Lung (tissue), 12 donors: ENCODE data around the gene RGP1. TPM values are rescaled to one million over a fixed set of nuclear protein-coding genes. Genes with fewer than 3 reads are reported as not detected.

Source experiments
- ATAC-seq: fragments of 200-7000 bp; cut with Tn5 transposase; one replicate; pipeline ENCODE4 v1.9.1; 2020; ENCODE audit warnings: moderate number of reproducible peaks; ENCODE audit not compliant: insufficient read depth, low FRiP score
- DNase-seq, 3 donors: peaks; one replicate each; pipeline ENCODE4 v3.0.0-alpha.2; 2013 to 2017
- H3K27ac ChIP-seq, 2 donors: one replicate each; pipeline ENCODE4 v1.5.1; 2013; ENCODE audit warnings: mild to moderate bottlenecking in 2 of 2, moderate library complexity in 2 of 2, control low read depth in 1 of 2, inconsistent platforms in 1 of 2, low read depth in 1 of 2, low read length in 1 of 2
- H3K27me3 ChIP-seq, 3 donors: one replicate each; pipeline ENCODE4 v1.5.1; 2013; ENCODE audit warnings: low read length in 2 of 3; ENCODE audit not compliant: control insufficient read depth in 3 of 3, insufficient read depth in 3 of 3
- H3K36me3 ChIP-seq, 4 donors: one replicate each; pipeline ENCODE4 v1.5.1; 2013; ENCODE audit warnings: low read length in 4 of 4, mild to moderate bottlenecking in 1 of 4, moderate library complexity in 1 of 4; ENCODE audit not compliant: control insufficient read depth in 4 of 4, insufficient read depth in 4 of 4
- H3K4me1 ChIP-seq, 5 donors: one replicate each; pipeline ENCODE4 v1.5.1; 2013; ENCODE audit warnings: low read length in 5 of 5, mild to moderate bottlenecking in 2 of 5, moderate library complexity in 1 of 5; ENCODE audit not compliant: control insufficient read depth in 5 of 5, insufficient read depth in 5 of 5
- H3K4me3 ChIP-seq: one replicate; pipeline ENCODE4 v1.5.1; 2013; ENCODE audit warnings: mild to moderate bottlenecking, control low read depth, moderate library complexity
- H3K9ac ChIP-seq, 2 donors: one replicate each; pipeline ENCODE4 v1.5.1; 2013; ENCODE audit warnings: low read length in 2 of 2, control low read depth in 1 of 2; ENCODE audit not compliant: insufficient read depth in 1 of 2
- H3K9me3 ChIP-seq, 4 donors: one replicate each; pipeline ENCODE4 v1.5.1; 2013; ENCODE audit warnings: low read length in 3 of 4, mild to moderate bottlenecking in 1 of 4, moderate library complexity in 1 of 4; ENCODE audit not compliant: control insufficient read depth in 4 of 4, insufficient read depth in 3 of 4
- WGBS, 2 donors: extraction: QIAGEN DNeasy Blood & Tissue Kit; methylation state at CpG; one replicate each; pipeline ENCODE4 v1.1.7; 2013; 5-methylcytosine and 5-hydroxymethylcytosine counted together
- polyA plus RNA-seq, 2 donors: library from polyadenylated mRNA; stranded (reverse); fragments of 200-250 nt; gene quantifications; one replicate each; pipeline ENCODE4 v1.2.1, GENCODE V29; 2013
- total RNA-seq, 2 donors: library from RNA; depleted of rRNA in 1 of 2; stranded (reverse); fragments of >200 nt in 1 of 2; gene quantifications; one replicate each; pipeline ENCODE4 v1.2.1, GENCODE V29; 2014 to 2021
- TF ChIP-seq, protein P1 (sequence below): IDR thresholded peaks from 2 replicates; pipeline ENCODE4 v1.5.1; 2012; ENCODE audit warnings: mild to moderate bottlenecking; ENCODE audit errors: control extremely low read depth, extremely low read depth
- donor health status: control.
- donor health status: control.
- donor health status: Bipolar disorder and iron deficiency.
- donor health status: healthy.
- donor health status: DM: yes; HTN: yes; CAD: no.

The RGP1 gene
- total and polyA plus RNA-seq, 4 donors = 11.7 to 33.2 (median 12.9) TPM

DNA sequence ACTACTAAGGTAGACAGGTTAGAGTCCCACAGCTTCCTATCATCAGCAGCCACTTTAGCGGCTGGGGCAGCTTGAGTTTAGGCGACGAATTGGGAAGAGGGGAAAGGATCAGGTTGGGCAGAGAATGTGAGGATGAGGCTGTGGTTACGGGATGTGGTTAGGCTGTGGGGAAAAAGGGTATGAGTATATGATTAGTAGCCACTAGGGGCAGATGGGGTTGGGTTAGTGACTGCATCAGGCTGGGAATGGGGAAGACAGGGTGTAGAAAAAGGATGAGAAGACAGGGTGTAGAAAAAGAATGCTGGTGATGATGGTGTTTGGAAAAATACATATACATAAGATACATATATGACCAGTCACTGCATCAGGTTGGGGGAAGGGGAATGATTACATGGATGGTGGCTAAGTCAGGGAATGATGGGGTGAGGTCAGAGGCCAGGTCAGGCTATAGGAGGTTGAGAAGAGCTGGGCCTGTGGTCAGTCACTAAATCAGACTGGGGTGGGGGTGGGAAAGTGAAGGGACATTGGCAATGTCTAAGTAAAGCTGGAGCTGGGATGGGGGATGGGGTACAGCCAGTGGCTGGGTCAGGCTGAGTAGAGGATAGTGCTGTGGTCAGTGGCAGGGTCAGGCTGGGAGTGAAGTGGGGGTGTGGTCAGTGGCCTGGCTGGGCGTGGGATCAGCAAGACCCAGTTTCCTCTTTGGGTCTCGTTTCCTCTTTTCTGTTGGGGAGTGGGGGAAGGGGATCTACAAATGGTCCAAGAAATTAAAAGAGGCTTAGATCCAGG, 19.2 kb upstream of the RGP1 start:
- WGBS, 2 donors = 10 to 18% methylated on average over 6 of the region's 6 CpGs
- peak overlapping the region; percentile 74 for H3K4me3 ChIP-seq
- no peaks in the 10 kb centered on the region for H3K9me3 ChIP-seq
- DNase-seq (peak; percentile 44 to 75 (median 66)), ATAC-seq (no peak)
- peak overlapping the region; percentile 76 to 95 for H3K27ac ChIP-seq
- H3K4me1 ChIP-seq = peaks cover 14 to 68% (median 26%) of the 10 kb centered on the region in 5 donors
- peaks cover 7 to 19% (median 12%) of the 10 kb centered on the region in 4 donors for H3K36me3 ChIP-seq
- H3K9ac ChIP-seq = peak overlapping the region in 1 of 2 donors; percentile 88
- TF ChIP-seq, protein P1, sequence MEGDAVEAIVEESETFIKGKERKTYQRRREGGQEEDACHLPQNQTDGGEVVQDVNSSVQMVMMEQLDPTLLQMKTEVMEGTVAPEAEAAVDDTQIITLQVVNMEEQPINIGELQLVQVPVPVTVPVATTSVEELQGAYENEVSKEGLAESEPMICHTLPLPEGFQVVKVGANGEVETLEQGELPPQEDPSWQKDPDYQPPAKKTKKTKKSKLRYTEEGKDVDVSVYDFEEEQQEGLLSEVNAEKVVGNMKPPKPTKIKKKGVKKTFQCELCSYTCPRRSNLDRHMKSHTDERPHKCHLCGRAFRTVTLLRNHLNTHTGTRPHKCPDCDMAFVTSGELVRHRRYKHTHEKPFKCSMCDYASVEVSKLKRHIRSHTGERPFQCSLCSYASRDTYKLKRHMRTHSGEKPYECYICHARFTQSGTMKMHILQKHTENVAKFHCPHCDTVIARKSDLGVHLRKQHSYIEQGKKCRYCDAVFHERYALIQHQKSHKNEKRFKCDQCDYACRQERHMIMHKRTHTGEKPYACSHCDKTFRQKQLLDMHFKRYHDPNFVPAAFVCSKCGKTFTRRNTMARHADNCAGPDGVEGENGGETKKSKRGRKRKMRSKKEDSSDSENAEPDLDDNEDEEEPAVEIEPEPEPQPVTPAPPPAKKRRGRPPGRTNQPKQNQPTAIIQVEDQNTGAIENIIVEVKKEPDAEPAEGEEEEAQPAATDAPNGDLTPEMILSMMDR = no peak
- no peaks in the 10 kb centered on the region for H3K27me3 ChIP-seq

DNA sequence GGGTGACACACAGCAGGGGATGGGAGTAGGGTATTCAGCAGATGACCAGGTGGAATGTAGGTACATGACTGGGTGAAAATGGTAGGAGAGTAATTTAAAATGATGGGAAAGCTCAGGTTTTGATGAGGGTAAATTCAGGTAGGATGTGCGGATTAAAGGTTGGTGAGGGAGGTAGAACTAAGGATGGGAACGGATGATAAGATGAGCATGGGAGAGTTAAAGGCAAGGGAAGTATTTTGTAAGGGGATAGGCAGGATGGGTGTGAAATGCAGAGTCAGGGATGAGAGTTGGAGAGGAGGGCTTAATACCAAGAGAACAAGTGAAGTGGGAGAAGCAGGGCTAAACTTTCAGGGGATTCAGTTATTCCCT, 18.6 kb upstream of the RGP1 start:
- peak overlapping the region; percentile 72 to 95 for H3K27ac ChIP-seq
- TF ChIP-seq, protein P1 = no peak
- no peaks in the 10 kb centered on the region for H3K27me3 ChIP-seq
- H3K4me1 ChIP-seq = peaks cover 14 to 68% (median 26%) of the 10 kb centered on the region in 5 donors
- H3K9ac ChIP-seq = peak overlapping the region in 1 of 2 donors; percentile 88
- ATAC-seq (no peak), DNase-seq (no peak)
- no peaks in the 10 kb centered on the region for H3K9me3 ChIP-seq
- peak overlapping the region; percentile 74 for H3K4me3 ChIP-seq
- H3K36me3 ChIP-seq = peaks cover 4 to 18% (median 12%) of the 10 kb centered on the region in 4 donors
- WGBS, 2 donors = 65 to 67% methylated on average over 2 of the region's 2 CpGs

DNA sequence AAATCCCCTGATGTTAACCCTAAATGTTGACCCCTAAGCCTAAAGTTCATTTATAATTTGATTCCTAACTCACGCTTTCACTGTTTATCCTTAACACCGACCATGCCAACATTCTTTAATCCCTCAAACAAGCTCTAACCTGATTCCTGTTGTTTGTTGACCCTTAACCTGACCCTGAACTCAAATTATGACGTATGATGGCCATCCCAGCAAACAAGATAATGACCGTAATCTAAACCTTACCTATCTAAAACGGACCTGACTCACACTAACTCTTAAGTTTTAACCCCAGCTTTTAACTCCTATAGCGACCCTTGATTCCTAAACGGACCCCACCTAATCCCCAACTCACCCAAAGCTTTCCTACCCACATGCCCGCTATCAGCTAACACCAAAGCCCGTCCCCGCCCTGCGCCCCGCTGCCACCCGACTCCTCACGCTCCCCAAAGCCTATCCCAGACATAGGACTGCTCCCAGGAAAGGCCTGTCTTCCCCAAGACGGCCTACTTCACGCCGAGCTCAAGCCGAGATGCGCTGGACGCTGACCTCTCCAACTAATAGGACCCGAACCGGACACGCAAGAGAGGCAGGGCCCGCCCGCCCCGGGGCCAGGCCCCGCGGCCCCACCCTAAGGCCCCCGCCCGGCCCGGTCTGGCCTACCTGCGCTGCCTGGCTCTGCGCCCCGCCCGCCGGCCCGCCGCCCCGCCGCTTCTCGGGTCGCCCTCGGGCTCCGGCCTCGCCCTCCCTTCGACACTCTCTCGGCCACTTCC, 17.5 kb upstream of the RGP1 start:
- WGBS, 2 donors = 1% methylated on average over 31 to 47 of the region's 47 CpGs
- H3K4me1 ChIP-seq = peaks cover 14 to 65% (median 26%) of the 10 kb centered on the region in 5 donors
- peak overlapping the region; percentile 64 to 88 for H3K9ac ChIP-seq
- H3K4me3 ChIP-seq = peak overlapping the region; percentile 74
- ATAC-seq (no peak), DNase-seq (peak; percentile 54 to 68 (median 66))
- no peaks in the 10 kb centered on the region for H3K27me3 ChIP-seq
- peak overlapping the region; percentile 95 to 98 for H3K27ac ChIP-seq
- H3K36me3 ChIP-seq = peaks cover 9 to 12% (median 11%) of the 10 kb centered on the region in 4 donors
- H3K9me3 ChIP-seq = no peaks in the 10 kb centered on the region
- TF ChIP-seq, protein P1 = no peak
